ENCODE data around the gene SGPP2. TPM values are rescaled to one million over a fixed set of nuclear protein-coding genes. Genes with fewer than 3 reads are reported as not detected.

SGPP2 gene
- total RNA-seq, 1 donor from 2014 or later: 0.20 TPM

- H3K27me3 Mint-ChIP-seq (ENCODE audit: low read depth, unreplicated experiment): no peaks in the 10 kb centered on the region
- peaks cover 32% of the 10 kb centered on the region for H3K4me1 Mint-ChIP-seq (ENCODE audit: low read depth, unreplicated experiment)
- Histone ChIP-seq H3K79me2 (ENCODE audit: insufficient read depth, low read length) (peaks cover 2% of the 10 kb centered on the region), H3K36me3 (ENCODE audit: insufficient read depth, low read length) (no peaks in the 10 kb centered on the region), H2AFZ (ENCODE audit: low read depth, low read length) (no peak overlapping the region), H3K9ac (ENCODE audit: low read length) (no peak overlapping the region), H3K27me3 (ENCODE audit: insufficient read depth, low read length) (no peaks in the 10 kb centered on the region), H3K4me3 (ENCODE audit: insufficient read depth, low read depth, low read length) (no peak overlapping the region), H4K20me1 (ENCODE audit: insufficient read depth, low read length) (peaks cover 13% of the 10 kb centered on the region), H3K27ac (ENCODE audit: low read depth, low read length) (no peak overlapping the region), H3K9me3 (ENCODE audit: insufficient read depth, low read depth, low read length) (no peaks in the 10 kb centered on the region), H3K4me1 (ENCODE audit: insufficient read depth, low read length) (peaks cover 7% of the 10 kb centered on the region), H3K4me2 (ENCODE audit: low read length) (no peak overlapping the region)
- H3K27ac Mint-ChIP-seq (ENCODE audit: unreplicated experiment): no peak overlapping the region
- no peak overlapping the region for H3K4me3 Mint-ChIP-seq (ENCODE audit: unreplicated experiment)
- no peaks in the 10 kb centered on the region for H3K9me3 Mint-ChIP-seq (ENCODE audit: unreplicated experiment)
- no peak for FAIRE-seq
- no peak for DNase-seq (ENCODE audit: low read depth)
- H3K36me3 Mint-ChIP-seq (ENCODE audit: low read depth, unreplicated experiment): peaks cover 3% of the 10 kb centered on the region
- TF ChIP-seq CTCF (IDR thresholded peaks at IDR 0.05; ENCODE audit: insufficient read depth, low read depth, low read length): no peak
- no peak for TF ChIP-seq EZH2 (IDR thresholded peaks at IDR 0.05; ENCODE audit: insufficient read depth, low read length)
Measured at GRCh38 chr2:222575618-222576017, 151.3 kb downstream of the SGPP2 start.

DNA sequence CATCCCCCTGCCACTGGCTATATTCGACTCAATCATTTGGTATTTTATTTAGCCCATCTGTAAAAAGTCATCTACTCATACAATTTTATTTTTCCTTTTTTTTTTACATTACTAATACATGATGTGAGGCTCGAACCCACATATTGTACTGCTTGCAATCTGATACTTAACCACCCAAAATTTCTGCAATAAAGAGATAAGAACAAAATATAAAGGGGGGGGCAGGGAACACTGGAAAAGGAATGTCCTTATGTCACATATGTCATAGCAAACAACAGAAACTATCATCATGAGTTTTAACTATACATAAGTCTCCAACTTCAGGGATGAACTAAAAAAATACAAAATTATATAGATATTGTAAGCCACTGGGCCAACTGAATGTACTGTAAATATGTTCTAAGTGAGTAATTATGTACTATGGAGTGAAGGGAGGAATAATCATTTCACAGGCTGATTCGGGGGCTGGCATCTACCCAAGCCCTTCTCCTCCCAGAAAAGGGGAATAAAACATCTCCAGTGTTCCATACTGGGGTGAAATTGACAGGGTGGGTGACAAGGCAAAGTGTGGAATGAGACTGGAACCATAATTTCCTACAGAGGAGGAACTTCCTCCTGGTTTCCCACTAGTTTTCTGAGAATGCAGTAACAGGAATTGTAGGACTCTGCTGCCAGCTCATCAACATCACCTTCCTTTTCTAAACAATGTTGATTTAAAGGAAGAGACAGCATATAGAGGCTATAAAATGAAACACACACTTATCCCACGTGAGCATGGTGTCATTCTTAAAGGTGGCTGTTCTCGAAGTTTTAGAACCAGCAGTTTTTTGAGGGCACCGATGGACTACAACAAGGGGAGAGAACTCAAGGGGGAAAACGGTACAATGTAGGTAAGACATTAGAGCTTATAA, 152.1 kb downstream of the SGPP2 start:
- no peaks in the 10 kb centered on the region for H3K9me3 ChIP-seq (ENCODE audit: insufficient read depth, low read depth, low read length)
- H4K20me1 ChIP-seq (ENCODE audit: insufficient read depth, low read length): peaks cover 17% of the 10 kb centered on the region
- DNase-seq (ENCODE audit: low read depth) (no peak), FAIRE-seq (no peak)
- H3K36me3 ChIP-seq (ENCODE audit: insufficient read depth, low read length): peaks cover under 1% of the 10 kb centered on the region
- Mint-ChIP-seq H3K27ac (ENCODE audit: unreplicated experiment) (no peak overlapping the region), H3K4me3 (ENCODE audit: unreplicated experiment) (no peak overlapping the region), H3K9me3 (ENCODE audit: unreplicated experiment) (no peaks in the 10 kb centered on the region), H3K36me3 (ENCODE audit: low read depth, unreplicated experiment) (peaks cover 3% of the 10 kb centered on the region), H3K4me1 (ENCODE audit: low read depth, unreplicated experiment) (peaks cover 35% of the 10 kb centered on the region), H3K27me3 (ENCODE audit: low read depth, unreplicated experiment) (no peaks in the 10 kb centered on the region)
- H3K4me1 ChIP-seq (ENCODE audit: insufficient read depth, low read length): peaks cover 7% of the 10 kb centered on the region
- no peak overlapping the region for H3K4me2 ChIP-seq (ENCODE audit: low read length)
- TF ChIP-seq EZH2 (IDR thresholded peaks at IDR 0.05; ENCODE audit: insufficient read depth, low read length) (no peak), CTCF (IDR thresholded peaks at IDR 0.05; ENCODE audit: insufficient read depth, low read depth, low read length) (no peak)
- no peaks in the 10 kb centered on the region for H3K27me3 ChIP-seq (ENCODE audit: insufficient read depth, low read length)
- H3K9ac ChIP-seq (ENCODE audit: low read length): no peak overlapping the region
- no peak overlapping the region for H2AFZ ChIP-seq (ENCODE audit: low read depth, low read length)
- H3K27ac ChIP-seq (ENCODE audit: low read depth, low read length): no peak overlapping the region
- H3K4me3 ChIP-seq (ENCODE audit: insufficient read depth, low read depth, low read length): no peak overlapping the region
- H3K79me2 ChIP-seq (ENCODE audit: insufficient read depth, low read length): peaks cover 2% of the 10 kb centered on the region

DNA sequence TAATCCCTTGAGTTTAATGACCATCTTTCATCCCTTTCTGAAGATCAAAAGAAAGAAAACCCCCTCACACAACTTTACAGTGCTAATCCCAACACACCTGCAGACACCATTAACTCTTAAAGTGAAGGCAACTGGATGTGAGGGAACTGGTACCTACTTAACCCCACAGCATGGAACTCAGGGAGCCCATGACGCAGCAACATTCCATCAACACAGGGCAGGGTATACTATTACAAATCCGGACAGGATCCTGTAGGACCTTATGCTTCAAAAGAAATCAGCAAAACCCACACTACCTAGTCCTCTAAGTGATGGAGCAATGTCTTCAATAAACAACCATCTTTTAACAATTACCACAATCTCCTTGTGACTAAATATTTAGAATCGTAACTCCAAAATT, 153.0 kb downstream of the SGPP2 start:
- no peak overlapping the region for H3K27ac ChIP-seq (ENCODE audit: low read depth, low read length)
- H4K20me1 ChIP-seq (ENCODE audit: insufficient read depth, low read length): peaks cover 17% of the 10 kb centered on the region
- no peak overlapping the region for H2AFZ ChIP-seq (ENCODE audit: low read depth, low read length)
- H3K4me3 Mint-ChIP-seq (ENCODE audit: unreplicated experiment): no peak overlapping the region
- H3K9me3 Mint-ChIP-seq (ENCODE audit: unreplicated experiment): no peaks in the 10 kb centered on the region
- H3K27ac Mint-ChIP-seq (ENCODE audit: unreplicated experiment): no peak overlapping the region
- H3K4me2 ChIP-seq (ENCODE audit: low read length): no peak overlapping the region
- no peak for DNase-seq (ENCODE audit: low read depth)
- H3K79me2 ChIP-seq (ENCODE audit: insufficient read depth, low read length): peaks cover 9% of the 10 kb centered on the region
- H3K9me3 ChIP-seq (ENCODE audit: insufficient read depth, low read depth, low read length): no peaks in the 10 kb centered on the region
- FAIRE-seq: no peak
- peaks cover 3% of the 10 kb centered on the region for H3K36me3 ChIP-seq (ENCODE audit: insufficient read depth, low read length)
- no peak overlapping the region for H3K4me3 ChIP-seq (ENCODE audit: insufficient read depth, low read depth, low read length)
- no peak overlapping the region for H3K9ac ChIP-seq (ENCODE audit: low read length)
- H3K27me3 ChIP-seq (ENCODE audit: insufficient read depth, low read length): no peaks in the 10 kb centered on the region
- peaks cover under 1% of the 10 kb centered on the region for H3K36me3 Mint-ChIP-seq (ENCODE audit: low read depth, unreplicated experiment)
- no peak for TF ChIP-seq CTCF (IDR thresholded peaks at IDR 0.05; ENCODE audit: insufficient read depth, low read depth, low read length)
- TF ChIP-seq EZH2 (IDR thresholded peaks at IDR 0.05; ENCODE audit: insufficient read depth, low read length): no peak
- no peaks in the 10 kb centered on the region for H3K27me3 Mint-ChIP-seq (ENCODE audit: low read depth, unreplicated experiment)
- H3K4me1 ChIP-seq (ENCODE audit: insufficient read depth, low read length): peaks cover 7% of the 10 kb centered on the region
- H3K4me1 Mint-ChIP-seq (ENCODE audit: low read depth, unreplicated experiment): peaks cover 27% of the 10 kb centered on the region

All from astrocyte (in vitro differentiated cells and primary cell).